SKM-1 treated with dmso at 0.1 percent for 144 hours (cell line): ENCODE results near the gene ZSCAN32.
A peak's percentile ranks its signal among the peaks of the same experiment; 100 is the strongest.

Experiments
- DNase-seq: peaks from one replicate; lab custom pipeline; 2025; ENCODE audit not compliant: unreplicated experiment; lab: John Stamatoyannopoulos, UW

The ZSCAN32 gene

DNA sequence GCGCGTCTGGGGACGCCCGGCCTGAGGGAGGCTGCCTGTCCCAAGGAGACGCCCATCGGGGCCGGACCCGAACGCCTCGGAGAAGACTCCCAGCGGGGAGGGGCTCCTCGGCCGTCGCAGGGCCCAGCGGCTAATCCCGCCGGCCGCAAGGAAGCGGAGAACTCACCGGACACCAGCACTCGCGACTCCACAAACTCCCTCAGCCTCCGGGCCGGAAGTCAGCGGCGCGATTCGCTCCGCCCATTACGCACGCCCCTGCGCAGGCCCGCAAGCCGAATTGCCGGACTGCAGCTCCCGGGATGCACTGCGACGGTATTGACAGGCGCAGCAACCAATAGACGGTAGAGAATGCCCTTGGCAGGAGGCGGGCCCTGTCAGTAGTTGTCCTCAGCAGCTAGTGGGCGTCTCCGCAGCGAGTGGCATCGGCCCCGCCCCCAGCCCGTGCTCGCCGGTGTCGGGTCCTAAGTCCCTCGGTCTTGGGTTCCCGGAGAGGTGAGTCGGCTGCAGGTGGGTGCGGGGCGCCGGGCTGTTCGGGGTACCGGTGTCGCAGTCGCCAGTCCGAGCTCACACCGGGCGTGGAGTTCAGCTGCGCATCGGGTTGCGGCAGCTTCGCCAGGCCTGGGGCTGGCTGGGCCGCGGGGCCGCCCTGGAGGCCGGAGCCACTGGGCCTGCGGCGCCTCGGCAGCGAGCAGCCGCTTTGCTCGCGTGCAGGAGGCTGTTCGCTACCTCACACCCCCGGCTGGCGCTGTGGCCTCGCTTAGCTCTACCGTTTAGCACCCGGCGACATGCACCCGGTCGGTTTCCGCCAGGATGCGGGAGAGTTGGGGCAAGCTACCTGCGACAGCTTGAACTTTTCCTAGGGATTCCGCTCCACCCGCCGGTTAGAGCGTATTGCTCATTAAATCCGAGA is at the start of gene ZSCAN32, which contains the start of gene ZNF174:
Gene ZSCAN32, minus strand, starts transcription at position 226 of the 910 bp plus-strand sequence. CDS start 3,447 bp downstream, outside the sequence.
Gene ZNF174, plus strand, starts transcription at position 437 of the 910 bp plus-strand sequence. CDS start 790 bp downstream, outside the sequence.
- peak; percentile 98 for DNase-seq

DNA sequence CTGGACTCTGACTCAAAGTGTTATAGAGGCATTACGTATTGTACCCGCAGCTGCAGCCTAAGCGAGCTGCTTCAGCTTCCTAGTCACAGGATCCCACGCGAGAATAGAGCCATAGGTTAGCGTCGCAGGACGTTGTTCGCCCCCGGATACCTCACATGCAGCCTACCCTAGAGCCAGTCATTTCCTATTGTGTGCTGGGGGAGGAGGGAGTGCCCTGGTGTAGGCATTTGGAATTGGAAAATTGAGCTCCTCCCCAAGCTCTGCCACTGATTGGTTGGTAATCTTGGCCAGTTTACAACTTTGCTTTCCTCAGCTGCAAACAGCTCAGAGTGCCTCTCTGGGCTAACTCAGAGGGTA is 43.2 kb upstream of the ZSCAN32 start:
- no peak for DNase-seq

GRCh38 chr16:3443108-3444031 is 42.6 kb upstream of the ZSCAN32 start, which contains the start of the genes NAA60 and ZNF597:
NAA60 (plus strand) TSS chr16:3443680; CDS start chr16:3476228, 32,548 bp downstream.
ZNF597 (minus strand) TSS chr16:3443504; CDS start chr16:3443153, 351 bp downstream.
- peak; percentile 86 for DNase-seq

GRCh38 chr16:3439637-3440036 is 38.8 kb upstream of the ZSCAN32 start:
- no peak for DNase-seq

DNA sequence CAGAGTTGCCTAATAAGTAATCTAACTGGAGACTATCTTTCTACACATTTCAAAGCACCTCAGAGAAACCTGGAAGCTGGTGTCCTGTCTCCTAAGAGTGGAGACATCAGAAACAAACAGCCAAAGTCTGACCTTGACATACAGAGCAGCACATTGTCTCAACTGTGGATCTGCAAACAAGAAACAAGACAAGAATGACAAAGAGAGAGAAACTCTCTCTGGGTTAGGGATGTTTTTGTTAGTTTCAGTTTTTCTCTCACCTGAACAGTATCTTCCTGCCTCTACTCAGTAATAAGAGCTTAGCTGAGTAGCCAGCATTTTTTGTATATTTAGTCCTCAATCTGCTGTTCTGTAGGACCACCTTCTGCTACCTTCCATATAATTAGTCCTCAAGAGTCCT is 33.6 kb upstream of the ZSCAN32 start:
- DNase-seq, result no peak

DNA sequence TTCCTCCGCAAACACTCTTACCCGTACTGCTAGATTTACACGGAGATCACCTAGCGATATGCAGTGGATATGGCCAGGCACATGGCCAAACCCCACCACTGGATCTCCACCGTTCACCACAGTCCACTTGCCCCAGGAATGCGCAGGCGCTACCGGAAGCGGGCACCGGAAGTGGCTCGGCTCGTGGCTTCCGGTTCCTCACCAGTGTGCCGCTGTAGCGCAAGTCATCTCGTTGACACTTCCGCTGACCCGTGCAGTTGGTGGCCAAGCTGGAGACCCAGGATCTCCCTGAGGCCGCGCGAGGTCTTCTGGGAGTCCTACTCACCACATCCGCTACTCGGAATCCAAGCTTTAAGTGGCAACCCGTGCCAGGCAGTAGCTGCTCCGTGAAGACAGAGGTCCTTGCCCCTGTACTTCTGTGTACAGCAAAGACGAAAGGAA is 31.0 kb upstream of the ZSCAN32 start:
- DNase-seq, result no peak

- DNase-seq, result no peak
These were observed 13.1 kb upstream of the ZSCAN32 start for GRCh38 chr16:3413730-3414379.

- no peak for DNase-seq
These were observed 7.9 kb upstream of the ZSCAN32 start for GRCh38 chr16:3408561-3409197.

- no peak for DNase-seq
These were observed 1.1 kb upstream of the ZSCAN32 start for GRCh38 chr16:3401719-3402397.

DNA sequence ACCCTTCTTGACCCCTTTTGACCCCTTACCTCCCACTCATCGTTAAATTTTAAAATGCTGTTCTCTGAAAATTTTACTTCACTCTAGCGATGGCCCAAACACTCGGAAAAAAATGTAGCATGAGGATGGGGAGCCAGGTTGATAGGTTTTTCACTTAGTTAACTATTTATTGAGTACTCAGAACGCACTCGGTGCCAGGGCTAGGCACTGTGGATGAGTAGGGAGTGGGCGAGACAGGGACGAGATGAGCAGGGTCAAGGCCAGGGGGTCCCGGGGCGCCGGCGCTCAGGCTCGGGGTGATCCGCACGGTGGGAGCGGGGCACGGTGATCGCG is 392 bp downstream of the ZSCAN32 start:
- no peak for DNase-seq

GRCh38 chr16:3389663-3390338 is 11.0 kb downstream of the ZSCAN32 start:
- DNase-seq, result no peak

- no peak for DNase-seq
These were observed 12.5 kb downstream of the ZSCAN32 start for GRCh38 chr16:3388325-3388724.

DNA sequence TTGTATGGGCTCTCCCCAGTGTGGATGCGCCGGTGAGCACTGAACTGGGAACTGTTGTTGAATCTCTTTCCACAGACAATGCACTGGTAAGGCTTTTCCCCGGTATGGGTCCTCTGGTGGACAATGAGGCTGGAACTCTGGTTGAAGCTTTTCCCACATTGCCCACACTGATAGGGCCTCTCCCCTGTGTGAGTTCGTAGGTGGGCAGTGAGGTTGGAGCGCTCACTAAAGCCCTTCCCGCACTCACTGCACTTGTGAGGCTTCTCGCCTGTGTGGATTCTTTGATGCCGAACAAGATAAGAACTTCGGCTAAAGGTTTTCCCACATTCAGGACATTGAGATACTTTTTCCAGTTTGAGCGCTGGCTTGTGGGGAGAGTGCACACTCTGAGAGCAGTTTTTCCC is 17.8 kb downstream of the ZSCAN32 start:
- DNase-seq, result no peak

GRCh38 chr16:3377917-3378316 is 22.9 kb downstream of the ZSCAN32 start:
- no peak for DNase-seq

DNA sequence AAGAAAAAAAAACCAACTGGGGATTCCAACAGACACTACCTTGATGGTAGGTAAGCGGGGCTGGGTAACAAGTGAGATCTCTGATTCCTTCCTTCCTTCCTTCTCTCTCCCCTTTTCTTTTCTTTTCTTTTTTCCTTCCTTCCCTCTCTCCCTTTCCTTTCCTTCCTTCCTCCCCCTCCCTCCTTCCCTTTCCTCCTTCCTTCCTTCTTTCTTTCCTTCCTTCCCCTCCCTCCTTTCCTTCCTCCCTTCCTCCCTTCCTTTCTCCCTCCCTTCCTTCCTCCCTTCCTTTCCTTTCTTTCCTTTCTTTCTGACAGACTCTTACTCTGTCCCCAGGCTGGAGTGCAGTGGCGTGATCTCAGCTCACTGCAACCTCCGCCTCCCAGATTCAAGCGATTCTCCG is 25.1 kb downstream of the ZSCAN32 start:
- no peak for DNase-seq

DNA sequence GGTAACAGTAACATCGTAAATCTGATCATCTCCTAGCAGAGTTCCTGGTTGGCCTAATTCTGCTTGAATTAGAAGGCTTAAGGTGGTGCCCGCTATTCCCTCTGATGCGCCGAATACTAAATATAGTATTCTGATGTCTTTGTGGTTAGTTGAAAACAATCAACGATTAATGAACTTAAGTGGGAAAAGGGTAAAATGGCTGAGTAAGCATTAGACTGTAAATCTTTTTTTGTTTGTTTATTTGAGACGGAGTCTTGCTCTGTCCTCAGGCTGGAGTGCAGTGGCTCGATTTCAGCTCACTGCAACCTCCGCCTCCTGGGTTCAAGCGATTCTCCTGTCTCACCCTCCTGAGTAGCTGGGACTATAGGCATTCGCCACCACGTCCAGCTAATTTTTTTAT is 31.7 kb downstream of the ZSCAN32 start:
- DNase-seq, result no peak

GRCh38 chr16:3364774-3365427 is 35.9 kb downstream of the ZSCAN32 start:
- peak; percentile 70 for DNase-seq

DNA sequence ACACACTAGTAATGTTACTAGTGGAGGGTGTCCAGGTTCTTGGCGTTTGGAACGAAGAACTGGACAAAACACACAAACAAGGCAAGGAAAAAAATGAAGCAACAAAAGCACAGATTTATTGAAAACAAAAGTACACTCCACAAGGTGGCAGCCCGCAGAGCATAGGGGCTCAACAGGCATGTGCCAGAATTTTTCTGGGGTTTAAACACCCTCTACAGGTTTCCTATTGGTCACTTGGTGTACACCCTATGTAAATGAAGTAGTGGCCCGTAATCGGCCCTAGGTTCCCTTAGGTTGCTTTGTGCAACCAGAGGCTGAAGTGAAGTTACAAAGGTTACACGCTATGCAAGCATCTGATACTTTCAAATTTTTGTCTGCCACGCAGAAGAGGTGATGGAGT is 37.0 kb downstream of the ZSCAN32 start:
- peak; percentile 11 for DNase-seq

GRCh38 chr16:3362931-3363330 is 37.9 kb downstream of the ZSCAN32 start:
- no peak for DNase-seq
